HK-2 (cell line): ENCODE results near the gene E2F6.
A peak's percentile ranks its signal among the peaks of the same experiment; 100 is the strongest.

Experiments
- DNase-seq: peaks from one replicate; pipeline ENCODE4 v3.0.0-alpha.2; 2018; ENCODE audit not compliant: unreplicated experiment

The E2F6 gene

GRCh38 chr2:11492720-11493119 lies 26.8 kb upstream of the E2F6 start:
- no peak for DNase-seq

GRCh38 chr2:11492244-11492643 lies 26.3 kb upstream of the E2F6 start:
- DNase-seq, result no peak

GRCh38 chr2:11491348-11491933 lies 25.5 kb upstream of the E2F6 start:
- DNase-seq, result no peak

- DNase-seq, result no peak
Measured at GRCh38 chr2:11490194-11490593, 24.2 kb upstream of the E2F6 start.

- no peak for DNase-seq
Measured at GRCh38 chr2:11488809-11489208, 22.8 kb upstream of the E2F6 start.

GRCh38 chr2:11483806-11484617 lies 18.1 kb upstream of the E2F6 start:
- no peak for DNase-seq

GRCh38 chr2:11482473-11483035 lies 16.6 kb upstream of the E2F6 start:
- DNase-seq, result no peak

GRCh38 chr2:11481789-11482472 lies 16.0 kb upstream of the E2F6 start:
- no peak for DNase-seq

GRCh38 chr2:11481426-11481788 lies 15.4 kb upstream of the E2F6 start:
- DNase-seq, result no peak

GRCh38 chr2:11480859-11481258 lies 14.9 kb upstream of the E2F6 start:
- DNase-seq, result no peak

- DNase-seq, result no peak
Measured at GRCh38 chr2:11480406-11480805, 14.4 kb upstream of the E2F6 start.

- no peak for DNase-seq
Measured at GRCh38 chr2:11478899-11479605, 13.1 kb upstream of the E2F6 start.

- peak; percentile 75 for DNase-seq
Measured at GRCh38 chr2:11477994-11478393, 12.0 kb upstream of the E2F6 start.

GRCh38 chr2:11473659-11474433 lies 7.9 kb upstream of the E2F6 start:
- DNase-seq, result no peak

- DNase-seq, result no peak
Measured at GRCh38 chr2:11467749-11468148, 1.8 kb upstream of the E2F6 start.

- DNase-seq, result no peak
Measured at GRCh38 chr2:11467129-11467649, 1.2 kb upstream of the E2F6 start.

GRCh38 chr2:11466307-11467128 lies 557 bp upstream of the E2F6 start:
- DNase-seq, result no peak

- no peak for DNase-seq
Measured at GRCh38 chr2:11465110-11465484, 864 bp downstream of the E2F6 start.

GRCh38 chr2:11459816-11460215 lies 6.1 kb downstream of the E2F6 start:
- no peak for DNase-seq

GRCh38 chr2:11458753-11459152 lies 7.2 kb downstream of the E2F6 start:
- DNase-seq, result no peak
